Measurements from ENCODE around the gene HSPA5.

Gene HSPA5

GRCh38 chr9:125277411-125277810 lies 36.3 kb upstream of the HSPA5 start:
- Histone ChIP-seq H3K36me3 (ENCODE audit: control insufficient read depth in 2 of 2, insufficient read depth in 1 of 2, low read length in 2 of 2) (peaks cover 3% of the 10 kb centered on the region in 2 experiments; a peak in 2 of 3 replicates), H3K9me3 (ENCODE audit: control insufficient read depth, insufficient read depth, low read depth, low read length) (no peaks in the 10 kb centered on the region), H3K27ac (ENCODE audit: extremely low read depth, low read depth, low read length) (no peak overlapping the region), H3K4me3 (ENCODE audit: low read depth, low read length) (no peak overlapping the region), H3K4me1 (ENCODE audit: control insufficient read depth, insufficient read depth, low read length) (peaks cover 6% of the 10 kb centered on the region; the same call in 1 of the 2 replicates)
- CTCF ChIA-PET = interaction anchor here (0.6 to 1.2 kb wide), 3 partner anchors 20 to 85 kb away, joined by 3 read pairs; no protein-coding TSS in a partner anchor
- TF ChIP-seq ELK4 (IDR thresholded peaks at IDR 0.05; ENCODE audit: borderline replicate concordance, low read depth, low read length) (no peak), ZNF174 (tag by site-specific recombination; IDR thresholded peaks at IDR 0.05) (no peak), ZNF354C (tag by site-specific recombination; IDR thresholded peaks at IDR 0.05; ENCODE audit: borderline replicate concordance, low read depth) (no peak), BCL6B (tag by site-specific recombination; IDR thresholded peaks at IDR 0.05) (no peak), ZNF791 (tag by site-specific recombination; IDR thresholded peaks at IDR 0.05) (no peak), ZSCAN16 (tag by site-specific recombination; IDR thresholded peaks at IDR 0.05) (no peak), ZNF785 (tag by site-specific recombination; IDR thresholded peaks at IDR 0.05) (no peak), ZNF530 (tag by site-specific recombination; IDR thresholded peaks at IDR 0.05; ENCODE audit: low read depth) (no peak), ZNF394 (tag by site-specific recombination; IDR thresholded peaks at IDR 0.05; ENCODE audit: borderline replicate concordance) (no peak), SETDB1 (IDR thresholded peaks at IDR 0.05; ENCODE audit: insufficient read length, low read length) (no peak), ZNF155 (tag by site-specific recombination; IDR thresholded peaks at IDR 0.05) (no peak), ZNF16 (tag by site-specific recombination; IDR thresholded peaks at IDR 0.05; ENCODE audit: low read depth) (no peak), PRDM4 (tag by site-specific recombination; IDR thresholded peaks at IDR 0.05) (no peak), ZNF704 (tag by site-specific recombination; IDR thresholded peaks at IDR 0.05) (no peak), FEZF1 (tag by site-specific recombination; IDR thresholded peaks at IDR 0.05) (no peak), ZFP37 (tag by site-specific recombination; IDR thresholded peaks at IDR 0.05) (no peak), ZNF2 (tag by site-specific recombination; IDR thresholded peaks at IDR 0.05) (no peak), TCF7L2 (IDR thresholded peaks at IDR 0.05; ENCODE audit: borderline replicate concordance, low read depth, low read length) (no peak)
- POLR2A ChIA-PET = no interaction called here

- ChIA-PET CTCF (interaction anchor here (0.5 to 1.2 kb wide), 3 partner anchors 29 to 1453 kb away, joined by 3 read pairs; no protein-coding TSS in a partner anchor), POLR2A (no interaction called here)
- H3K4me1 ChIP-seq (ENCODE audit: control insufficient read depth, insufficient read depth, low read length) = peaks cover 8% of the 10 kb centered on the region
- TF ChIP-seq ATF2 (tag by site-specific recombination; IDR thresholded peaks at IDR 0.05; ENCODE audit: low read depth) = no peak
- TF ChIP-seq ZNF214 (tag by site-specific recombination; IDR thresholded peaks at IDR 0.05; ENCODE audit: borderline replicate concordance) = no peak
- TF ChIP-seq BCL6B (tag by site-specific recombination; IDR thresholded peaks at IDR 0.05) = no peak
- no peak for TF ChIP-seq ZNF433 (tag by site-specific recombination; IDR thresholded peaks at IDR 0.05; ENCODE audit: low read depth)
- TF ChIP-seq GLIS2 (tag by site-specific recombination; IDR thresholded peaks at IDR 0.05) = no peak
- TF ChIP-seq PRDM6 (tag by site-specific recombination; IDR thresholded peaks at IDR 0.05) = no peak
- no peak for TF ChIP-seq ZBTB48 (tag by site-specific recombination; IDR thresholded peaks at IDR 0.05)
- no peak for TF ChIP-seq ZNF114 (tag by site-specific recombination; IDR thresholded peaks at IDR 0.05)
Measured at GRCh38 chr9:125276771-125277170, 35.6 kb upstream of the HSPA5 start.

More at GRCh38 chr9:125276771-125277170, 35.6 kb upstream of the HSPA5 start:
- peaks cover 3% of the 10 kb centered on the region in 2 experiments; a peak in 2 of 3 replicates for H3K36me3 ChIP-seq (ENCODE audit: control insufficient read depth in 2 of 2, insufficient read depth in 1 of 2, low read length in 2 of 2)
- no peak overlapping the region for H3K4me3 ChIP-seq (ENCODE audit: low read depth, low read length)
- H3K9me3 ChIP-seq (ENCODE audit: control insufficient read depth, insufficient read depth, low read depth, low read length) = no peaks in the 10 kb centered on the region
- no peak overlapping the region for H3K27ac ChIP-seq (ENCODE audit: extremely low read depth, low read depth, low read length)

All from HEK293 (cell line).